Body of pancreas (tissue), 4 donors: ENCODE results near the gene ZNF429.

Source experiments
- POLR2A ChIP-seq, 3 donors: fragments of 450-650 bp; IDR thresholded peaks; one replicate each; pipeline ENCODE4 v1.6.1; 2016; ENCODE audit warnings: antibody characterized with exemption in 3 of 3, mild to moderate bottlenecking in 2 of 3
- TF ChIP-seq, protein P1 (sequence below), 7 experiments: fragments of 450-650 bp in 4 of 7; fragments of 200-600 bp in 3 of 7; sonication (generic) in 3 of 7; IDR thresholded peaks; one replicate each; pipeline ENCODE4 v1.5.1; 2016 to 2019; ENCODE audit warnings: antibody characterized with exemption in 7 of 7

DNA sequence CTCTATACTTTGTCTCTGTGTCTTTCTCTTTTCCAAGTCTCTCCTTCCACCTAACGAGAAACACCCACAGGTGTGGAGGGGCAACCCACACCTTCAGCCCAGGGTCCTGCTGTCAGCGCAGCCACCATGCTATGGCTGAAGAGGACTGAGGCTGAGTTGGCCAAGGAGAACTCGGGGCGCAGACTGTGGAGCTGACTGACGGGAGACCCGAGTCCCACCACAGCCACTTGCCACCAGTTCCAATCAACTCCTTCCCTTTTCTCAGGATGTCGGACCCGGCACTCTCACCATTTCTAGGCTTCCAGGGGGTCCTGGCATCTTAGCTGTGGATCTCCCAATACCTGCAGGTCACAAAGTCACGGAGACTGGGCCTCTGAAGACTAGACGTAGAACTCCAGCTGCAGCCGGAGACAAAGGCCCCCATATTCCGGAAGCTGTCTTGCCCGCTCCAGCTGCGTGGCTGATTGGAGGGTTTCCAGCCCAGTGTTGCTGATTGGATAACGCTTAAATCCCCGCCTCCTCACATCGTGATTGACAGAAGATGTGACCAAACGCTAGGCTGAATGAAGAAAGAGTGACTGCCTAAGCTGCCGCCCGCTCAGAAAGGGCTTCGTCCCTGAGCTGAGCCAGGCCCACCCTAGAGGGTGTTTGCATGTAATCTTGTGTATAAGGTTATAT, 63.6 kb downstream of the ZNF429 start:
- TF ChIP-seq POLR2A (IDR thresholded peaks at IDR 0.05): peak; percentile 29 to 89 (median 74)
- TF ChIP-seq, protein P1, sequence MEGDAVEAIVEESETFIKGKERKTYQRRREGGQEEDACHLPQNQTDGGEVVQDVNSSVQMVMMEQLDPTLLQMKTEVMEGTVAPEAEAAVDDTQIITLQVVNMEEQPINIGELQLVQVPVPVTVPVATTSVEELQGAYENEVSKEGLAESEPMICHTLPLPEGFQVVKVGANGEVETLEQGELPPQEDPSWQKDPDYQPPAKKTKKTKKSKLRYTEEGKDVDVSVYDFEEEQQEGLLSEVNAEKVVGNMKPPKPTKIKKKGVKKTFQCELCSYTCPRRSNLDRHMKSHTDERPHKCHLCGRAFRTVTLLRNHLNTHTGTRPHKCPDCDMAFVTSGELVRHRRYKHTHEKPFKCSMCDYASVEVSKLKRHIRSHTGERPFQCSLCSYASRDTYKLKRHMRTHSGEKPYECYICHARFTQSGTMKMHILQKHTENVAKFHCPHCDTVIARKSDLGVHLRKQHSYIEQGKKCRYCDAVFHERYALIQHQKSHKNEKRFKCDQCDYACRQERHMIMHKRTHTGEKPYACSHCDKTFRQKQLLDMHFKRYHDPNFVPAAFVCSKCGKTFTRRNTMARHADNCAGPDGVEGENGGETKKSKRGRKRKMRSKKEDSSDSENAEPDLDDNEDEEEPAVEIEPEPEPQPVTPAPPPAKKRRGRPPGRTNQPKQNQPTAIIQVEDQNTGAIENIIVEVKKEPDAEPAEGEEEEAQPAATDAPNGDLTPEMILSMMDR (IDR thresholded peaks at IDR 0.05): no peak
